PC-9 (cell line): Measurements from ENCODE around the gene ZNF688. TPM values are rescaled to one million over a fixed set of nuclear protein-coding genes. Genes with fewer than 3 reads are reported as not detected.

Source experiments
- BruUV-seq: library from RNA; stranded (reverse); fragments of 400-500 nt; replicated peaks from 2 replicates; lab custom pipeline; 2021; lab: Mats Ljungman, UMichigan
- CTCF ChIA-PET: fragments of 300-600 bp; sonication (Branson Sonifier 250); formaldehyde crosslinking; loops from one replicate; lab custom pipeline; 2022; ENCODE audit warnings: antibody characterized with exemption; lab: Charles Lee
- POLR2A ChIA-PET: fragments of 300-600 bp; sonication (Branson Sonifier 250); formaldehyde crosslinking; loops from one replicate; lab custom pipeline; 2022; ENCODE audit warnings: antibody characterized with exemption; ENCODE audit not compliant: unreplicated experiment; lab: Charles Lee
- DNase-seq, 2 experiments: peaks; one replicate each; pipeline versions ENCODE4 v3.0.0 to v3.0.0-alpha.2; 2015 to 2022; ENCODE audit warnings: mixed read lengths in 1 of 2
- H2AFZ ChIP-seq: fragments of 200-600 bp; sonication (generic); 2 replicates; pipeline ENCODE4 v1.8.1; 2017; ENCODE audit warnings: antibody characterized with exemption
- H3F3A ChIP-seq: fragments of 200-600 bp; sonication (generic); 2 replicates; pipeline ENCODE4 v1.8.1; 2017; ENCODE audit warnings: antibody characterized with exemption, mild to moderate bottlenecking, low read depth; ENCODE audit not compliant: insufficient read depth
- H3K27ac ChIP-seq: fragments of 200-600 bp; sonication (generic); 2 replicates; pipeline ENCODE4 v1.6.1; 2016; ENCODE audit warnings: mixed run types
- H3K27me3 ChIP-seq: fragments of 200-600 bp; sonication (generic); 2 replicates; pipeline ENCODE4 v1.6.1; 2016; ENCODE audit warnings: low read depth, mixed run types; ENCODE audit not compliant: insufficient read depth
- H3K36me3 ChIP-seq: fragments of 200-600 bp; sonication (generic); 2 replicates; pipeline ENCODE4 v1.6.1; 2016; ENCODE audit warnings: low read depth, mixed run types
- H3K4me1 ChIP-seq: fragments of 200-600 bp; sonication (generic); replicated peaks from 2 replicates; pipeline ENCODE4 v1.6.1; 2016; ENCODE audit warnings: mixed run types; ENCODE audit not compliant: insufficient read depth
- H3K4me2 ChIP-seq: fragments of 200-600 bp; sonication (generic); 2 replicates; pipeline ENCODE4 v1.6.1; 2017; ENCODE audit warnings: mixed run types
- H3K4me3 ChIP-seq: fragments of 200-600 bp; sonication (generic); 2 replicates; pipeline ENCODE4 v1.6.1; 2016; ENCODE audit warnings: mixed run types
- H3K79me2 ChIP-seq: fragments of 200-600 bp; sonication (generic); 2 replicates; pipeline ENCODE4 v1.6.1; 2017; ENCODE audit warnings: low read depth, mixed run types
- H3K9me2 ChIP-seq: fragments of 200-600 bp; sonication (generic); 2 replicates; pipeline ENCODE4 v1.8.1; 2017; ENCODE audit warnings: mild to moderate bottlenecking; ENCODE audit not compliant: insufficient read depth
- H3K9me3 ChIP-seq: fragments of 200-600 bp; sonication (generic); 2 replicates; pipeline ENCODE4 v1.8.1; 2016; ENCODE audit warnings: low read depth; ENCODE audit not compliant: insufficient read depth
- H4K20me1 ChIP-seq: fragments of 200-600 bp; sonication (generic); 2 replicates; pipeline ENCODE4 v1.8.1; 2017; ENCODE audit not compliant: insufficient read depth
- CTCF ChIP-seq: fragments of 200-600 bp; sonication (generic); conservative IDR thresholded peaks from 2 replicates; pipeline ENCODE4 v1.6.1; 2017; ENCODE audit warnings: mixed run types, antibody characterized with exemption, mild to moderate bottlenecking, moderate library complexity
- EZH2 ChIP-seq: fragments of 200-600 bp; sonication (generic); IDR thresholded peaks from 2 replicates; pipeline ENCODE4 v1.8.0; 2017; ENCODE audit warnings: antibody characterized with exemption, low read depth
- intact Hi-C: fragments of 100-400 bp; cut with micrococcal nuclease; formaldehyde crosslinking; loops from one replicate; pipeline ENCODE4 v1.10.0; 2022; ENCODE audit not compliant: unreplicated experiment
- total RNA-seq: library from RNA; stranded (reverse); gene quantifications from 2 replicates; pipeline ENCODE4 v1.2.3, GENCODE V29; 2021

ZNF688 gene
- total RNA-seq, 1 experiment from 2014 or later = 13.1 TPM

GRCh38 chr16:30521476-30521872 is 50.0 kb downstream of the ZNF688 start:
- BruUV-seq = no TSS peak
- H3K4me1 ChIP-seq = 0 out of 2 replicates have a peak, but pooled peaks cover 3% of the 10 kb centered on the region
- ChIA-PET POLR2A (no interaction called here), CTCF (no interaction called here)
- no peaks in the 10 kb centered on the region for H4K20me1 ChIP-seq
- TF ChIP-seq EZH2 (no peak), CTCF (no peak)
- H3K4me3 ChIP-seq = no peak overlapping the region
- H3K9me3 ChIP-seq = no peaks in the 10 kb centered on the region
- H3K9me2 ChIP-seq = no peaks in the 10 kb centered on the region
- H2AFZ ChIP-seq = no peak overlapping the region
- no peak overlapping the region for H3K4me2 ChIP-seq
- 0 out of 2 replicates have a peak, but pooled peaks cover 11% of the 10 kb centered on the region for H3F3A ChIP-seq
- intact Hi-C loops = no loop called here
- no peak for DNase-seq
- H3K27me3 ChIP-seq = 0 out of 2 replicates have a peak, but pooled peaks cover 5% of the 10 kb centered on the region
- H3K27ac ChIP-seq = no peak overlapping the region
- H3K79me2 ChIP-seq = peaks cover 6% of the 10 kb centered on the region; the same call in 1 of the 2 replicates
- H3K36me3 ChIP-seq = no peaks in the 10 kb centered on the region

Other genes starting within 250 kb of the ZNF688 start
- gene CD2BP2, start 216.4 kb downstream of the ZNF688 start, total RNA-seq = 84.6 TPM in 2 replicates
- gene TBC1D10B, start 201.2 kb downstream of the ZNF688 start, total RNA-seq = 85.0 and 90.8 TPM in 2 replicates
- 1.4 and 2.6 TPM in 2 replicates for gene MYL11, start 196.9 kb downstream of the ZNF688 start, total RNA-seq
- 6.7 and 7.6 TPM in 2 replicates for gene SEPTIN1, start 189.2 kb downstream of the ZNF688 start, total RNA-seq
- 20.1 and 25.9 TPM in 2 replicates for gene ZNF48, start 176.3 kb downstream of the ZNF688 start, total RNA-seq
- 19.0 and 21.9 TPM in 2 replicates for gene ZNF771, start 164.1 kb downstream of the ZNF688 start, total RNA-seq
- 80.4 and 109 TPM in 2 replicates for gene DCTPP1, start 141.7 kb downstream of the ZNF688 start, total RNA-seq
- 66.8 and 67.2 TPM in 2 replicates for gene SEPHS2, start 125.8 kb downstream of the ZNF688 start, total RNA-seq
- 0.50 TPM in 1 of 2 replicates, not detected in the other for gene ITGAL, start 99.0 kb downstream of the ZNF688 start, total RNA-seq
- 64.2 and 68.4 TPM in 2 replicates for gene ZNF768, start 45.1 kb downstream of the ZNF688 start, total RNA-seq
- gene ZNF747, start 36.9 kb downstream of the ZNF688 start, total RNA-seq = 14.5 and 17.9 TPM in 2 replicates
- gene ZNF764, start 13.3 kb downstream of the ZNF688 start, total RNA-seq = 12.3 and 12.4 TPM in 2 replicates
- 30.9 and 39.8 TPM in 2 replicates for gene ZNF785, start 14.0 kb upstream of the ZNF688 start, total RNA-seq
- 9.1 and 10.1 TPM in 2 replicates for gene ZNF689, start 38.7 kb upstream of the ZNF688 start, total RNA-seq
- gene PRR14, start 79.2 kb upstream of the ZNF688 start, total RNA-seq = 67.3 and 85.3 TPM in 2 replicates
- gene FBRS, start 86.7 kb upstream of the ZNF688 start, total RNA-seq = 87.5 and 128 TPM in 2 replicates
- gene SRCAP, start 127.5 kb upstream of the ZNF688 start, total RNA-seq = 92.0 and 116 TPM in 2 replicates
- gene PHKG2, start 176.7 kb upstream of the ZNF688 start, total RNA-seq = 66.1 and 67.3 TPM in 2 replicates
- gene CFAP119, start 190.3 kb upstream of the ZNF688 start, total RNA-seq = 17.9 and 19.9 TPM in 2 replicates
- gene RNF40, start 190.6 kb upstream of the ZNF688 start, total RNA-seq = 149 and 178 TPM in 2 replicates
- gene ZNF629, start 215.5 kb upstream of the ZNF688 start, total RNA-seq = 21.7 and 25.6 TPM in 2 replicates